OCI-LY3 (cell line): ENCODE results near the gene WIZ.

Experiments
- CTCF ChIP-seq: fragments of 200-600, 300-600 bp; sonication (generic); IDR thresholded peaks from 2 replicates; pipeline ENCODE4 v1.5.1; 2014; ENCODE audit warnings: antibody characterized with exemption, low read length, low read depth
- EZH2phosphoT487 ChIP-seq: fragments of 200-600 bp; shearing (Covaris generic); IDR thresholded peaks from 2 replicates; pipeline ENCODE4 v1.6.1; 2018; ENCODE audit warnings: antibody characterized with exemption, mixed run types, low read depth

DNA sequence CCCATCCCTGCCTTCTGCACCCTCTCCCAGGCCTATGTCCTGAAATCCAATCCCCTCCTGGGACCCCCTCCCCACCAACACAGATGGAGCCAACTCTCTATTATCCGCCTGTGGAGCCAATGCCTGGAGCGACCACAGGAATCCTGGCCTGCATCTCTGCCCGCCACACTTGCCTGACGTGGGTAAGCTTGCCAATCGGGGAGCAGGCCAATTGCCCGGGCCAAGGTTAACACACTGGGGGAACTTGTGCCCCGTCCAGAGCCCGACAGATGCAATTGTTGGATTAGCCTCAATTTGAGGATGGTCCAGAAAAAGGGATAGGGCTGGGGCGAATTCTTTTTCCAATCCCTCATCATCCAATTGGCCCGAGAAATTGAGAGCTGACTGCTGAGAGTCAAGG is 5.9 kb downstream of the WIZ start:
- TF ChIP-seq CTCF (no peak), EZH2phosphoT487 (no peak)
